HCT116 (cell line): ENCODE measurements around the gene C17orf67.

Experiments used
- CTCF ChIP-seq, 3 experiments: fragments of 200-600 bp in 1 of 3; sonication (generic) in 1 of 3; IDR thresholded peaks in 2 of 3; conservative IDR thresholded peaks in 1 of 3; 2 replicates each; pipeline ENCODE4 v1.5.1; 2012 to 2017; ENCODE audit warnings: low read depth in 2 of 3, low read length in 2 of 3, antibody characterized with exemption in 1 of 3, borderline replicate concordance in 1 of 3, control low read depth in 1 of 3, mild to moderate bottlenecking in 1 of 3, mixed read lengths in 1 of 3, mixed run types in 1 of 3, moderate library complexity in 1 of 3; ENCODE audit not compliant: insufficient read depth in 1 of 3
- EZH2phosphoT487 ChIP-seq: fragments of 200-600 bp; IDR thresholded peaks from 2 replicates; pipeline ENCODE4 v1.6.1; 2018; ENCODE audit warnings: antibody characterized with exemption, borderline replicate concordance
- POLR2A ChIP-seq: IDR thresholded peaks from 2 replicates; pipeline ENCODE4 v1.7.0; 2011; ENCODE audit warnings: borderline replicate concordance; ENCODE audit not compliant: insufficient read depth, insufficient read length; ENCODE audit errors: extremely low read depth
- POLR2AphosphoS5 ChIP-seq: IDR thresholded peaks from 2 replicates; pipeline ENCODE4 v1.6.1; 2011; ENCODE audit warnings: mild to moderate bottlenecking, low read depth, low read length, moderate library complexity
- RAD21 ChIP-seq: IDR thresholded peaks from 2 replicates; pipeline ENCODE4 v1.6.1; 2012; ENCODE audit warnings: low read depth, mild to moderate bottlenecking
- SIN3A ChIP-seq: IDR thresholded peaks from 2 replicates; pipeline ENCODE4 v1.6.1; 2012; ENCODE audit warnings: low read depth
- TCF7L2 ChIP-seq: IDR thresholded peaks from 2 replicates; pipeline ENCODE4 v1.7.0; 2011; ENCODE audit warnings: borderline replicate concordance, inconsistent platforms; ENCODE audit not compliant: insufficient read depth, insufficient read length; ENCODE audit errors: extremely low read depth

- TF ChIP-seq RAD21 (no peak), CTCF (IDR thresholded peaks at IDR 0.05 in 2 of 3, conservative IDR thresholded peaks at IDR 0.05 in 1 of 3; ENCODE audit: borderline replicate concordance in 1 of 3, insufficient read depth in 1 of 3, low read depth in 2 of 3, low read length in 2 of 3) (no peak), POLR2AphosphoS5 (no peak), EZH2phosphoT487 (no peak), SIN3A (no peak), POLR2A (no peak), TCF7L2 (no peak)
Measured at GRCh38 chr17:56752263-56752836, 81.4 kb downstream of the C17orf67 start.
